Measurements from ENCODE around the gene THBS2.
"Not testable (repeated sequence)": the region's sequence is repeated elsewhere in the genome, so short reads cannot be mapped to it uniquely, and the experiment has no call there.

The THBS2 gene

GRCh38 chr6:169253337-169254238 lies at the start of gene THBS2:
THBS2 (minus strand) TSS chr6:169253846; CDS start chr6:169250784, 3,062 bp downstream.
- DNase-seq (ENCODE audit: low spot score in 2 of 2) = peak; percentile 48 to 58
- Histone ChIP-seq H3K36me3 (replicated peaks) (no peaks in the 10 kb centered on the region), H3K4me1 (peaks cover 24% of the 10 kb centered on the region), H3K27me3 (ENCODE audit: low read depth) (no peaks in the 10 kb centered on the region), H3K4me3 (peak within 1 kb of the TSS; percentile 25), H3K9me3 (no peaks in the 10 kb centered on the region)
- in situ Hi-C loops (cut with MboI; ENCODE audit: low sequenced_read_pairs) = no loop called here

- H3K9me3 ChIP-seq = no peaks in the 10 kb centered on the region
- no peaks in the 10 kb centered on the region for H3K4me1 ChIP-seq
- in situ Hi-C loops (cut with MboI; ENCODE audit: low sequenced_read_pairs) = no loop called here
- H3K4me3 ChIP-seq = no peak overlapping the region
- no peak for DNase-seq (ENCODE audit: low spot score in 2 of 2)
- H3K36me3 ChIP-seq (replicated peaks) = no peaks in the 10 kb centered on the region
- no peaks in the 10 kb centered on the region for H3K27me3 ChIP-seq (ENCODE audit: low read depth)
Measured at GRCh38 chr6:169302716-169303115, 49.1 kb upstream of the THBS2 start.

- Histone ChIP-seq H3K36me3 (replicated peaks) (no peaks in the 10 kb centered on the region), H3K27me3 (ENCODE audit: low read depth) (no peaks in the 10 kb centered on the region), H3K4me3 (no peak overlapping the region), H3K4me1 (no peaks in the 10 kb centered on the region), H3K9me3 (no peaks in the 10 kb centered on the region)
- in situ Hi-C loops (cut with MboI; ENCODE audit: low sequenced_read_pairs) = no loop called here
- DNase-seq (ENCODE audit: low spot score in 2 of 2) = no peak
Measured at GRCh38 chr6:169302255-169302654, 48.6 kb upstream of the THBS2 start.

GRCh38 chr6:169300916-169301315 lies 47.3 kb upstream of the THBS2 start:
- DNase-seq (ENCODE audit: low spot score in 2 of 2) = no peak
- Histone ChIP-seq H3K36me3 (replicated peaks) (no peaks in the 10 kb centered on the region), H3K27me3 (ENCODE audit: low read depth) (no peaks in the 10 kb centered on the region), H3K4me3 (no peak overlapping the region), H3K4me1 (no peaks in the 10 kb centered on the region), H3K9me3 (no peaks in the 10 kb centered on the region)
- in situ Hi-C loops (cut with MboI; ENCODE audit: low sequenced_read_pairs) = no loop called here

GRCh38 chr6:169298626-169299025 lies 45.0 kb upstream of the THBS2 start:
- in situ Hi-C loops (cut with MboI; ENCODE audit: low sequenced_read_pairs) = not testable (repeated sequence)

GRCh38 chr6:169296622-169297021 lies 43.0 kb upstream of the THBS2 start:
- Histone ChIP-seq H3K4me3 (no peak overlapping the region), H3K9me3 (no peaks in the 10 kb centered on the region), H3K27me3 (ENCODE audit: low read depth) (no peaks in the 10 kb centered on the region), H3K36me3 (replicated peaks) (no peaks in the 10 kb centered on the region), H3K4me1 (no peaks in the 10 kb centered on the region)
- DNase-seq (ENCODE audit: low spot score in 2 of 2) = no peak
- in situ Hi-C loops (cut with MboI; ENCODE audit: low sequenced_read_pairs) = no loop called here

More at GRCh38 chr6:169298626-169299025, 45.0 kb upstream of the THBS2 start:
- not testable (repeated sequence) for DNase-seq (ENCODE audit: low spot score in 2 of 2); H3K36me3 ChIP-seq (replicated peaks); H3K4me3 ChIP-seq; H3K9me3 ChIP-seq; H3K4me1 ChIP-seq; H3K27me3 ChIP-seq (ENCODE audit: low read depth)

- in situ Hi-C loops (cut with MboI; ENCODE audit: low sequenced_read_pairs) = no loop called here
- Histone ChIP-seq H3K4me3 (no peak overlapping the region), H3K36me3 (replicated peaks) (no peaks in the 10 kb centered on the region), H3K4me1 (no peaks in the 10 kb centered on the region), H3K27me3 (ENCODE audit: low read depth) (no peaks in the 10 kb centered on the region), H3K9me3 (no peaks in the 10 kb centered on the region)
- DNase-seq (ENCODE audit: low spot score in 2 of 2) = no peak
Measured at GRCh38 chr6:169296170-169296569, 42.5 kb upstream of the THBS2 start.

- H3K9me3 ChIP-seq = no peaks in the 10 kb centered on the region
- H3K36me3 ChIP-seq (replicated peaks) = no peaks in the 10 kb centered on the region
- no peak for DNase-seq (ENCODE audit: low spot score in 2 of 2)
- H3K27me3 ChIP-seq (ENCODE audit: low read depth) = no peaks in the 10 kb centered on the region
- in situ Hi-C loops (cut with MboI; ENCODE audit: low sequenced_read_pairs) = no loop called here
- no peaks in the 10 kb centered on the region for H3K4me1 ChIP-seq
- no peak overlapping the region for H3K4me3 ChIP-seq
Measured at GRCh38 chr6:169293196-169293595, 39.5 kb upstream of the THBS2 start.

GRCh38 chr6:169292338-169293124 lies 38.9 kb upstream of the THBS2 start:
- H3K4me3 ChIP-seq = no peak overlapping the region
- no peaks in the 10 kb centered on the region for H3K4me1 ChIP-seq
- DNase-seq (ENCODE audit: low spot score in 2 of 2) = no peak
- in situ Hi-C loops (cut with MboI; ENCODE audit: low sequenced_read_pairs) = no loop called here
- H3K27me3 ChIP-seq (ENCODE audit: low read depth) = no peaks in the 10 kb centered on the region
- H3K36me3 ChIP-seq (replicated peaks) = no peaks in the 10 kb centered on the region
- no peaks in the 10 kb centered on the region for H3K9me3 ChIP-seq

- Histone ChIP-seq H3K4me1 (no peaks in the 10 kb centered on the region), H3K4me3 (no peak overlapping the region), H3K27me3 (ENCODE audit: low read depth) (no peaks in the 10 kb centered on the region), H3K36me3 (replicated peaks) (no peaks in the 10 kb centered on the region), H3K9me3 (no peaks in the 10 kb centered on the region)
- in situ Hi-C loops (cut with MboI; ENCODE audit: low sequenced_read_pairs) = no loop called here
- DNase-seq (ENCODE audit: low spot score in 2 of 2) = no peak
Measured at GRCh38 chr6:169291646-169292337, 38.1 kb upstream of the THBS2 start.

- Histone ChIP-seq H3K9me3 (no peaks in the 10 kb centered on the region), H3K4me1 (no peaks in the 10 kb centered on the region), H3K27me3 (ENCODE audit: low read depth) (no peaks in the 10 kb centered on the region), H3K36me3 (replicated peaks) (no peaks in the 10 kb centered on the region), H3K4me3 (no peak overlapping the region)
- DNase-seq (ENCODE audit: low spot score in 2 of 2) = no peak
- in situ Hi-C loops (cut with MboI; ENCODE audit: low sequenced_read_pairs) = no loop called here
Measured at GRCh38 chr6:169291148-169291547, 37.5 kb upstream of the THBS2 start.

- DNase-seq (ENCODE audit: low spot score in 2 of 2) = no peak
- in situ Hi-C loops (cut with MboI; ENCODE audit: low sequenced_read_pairs) = no loop called here
- Histone ChIP-seq H3K9me3 (no peaks in the 10 kb centered on the region), H3K4me1 (no peaks in the 10 kb centered on the region), H3K36me3 (replicated peaks) (no peaks in the 10 kb centered on the region), H3K27me3 (ENCODE audit: low read depth) (no peaks in the 10 kb centered on the region), H3K4me3 (no peak overlapping the region)
Measured at GRCh38 chr6:169289619-169290339, 36.1 kb upstream of the THBS2 start.

GRCh38 chr6:169289257-169289618 lies 35.6 kb upstream of the THBS2 start:
- no peaks in the 10 kb centered on the region for H3K27me3 ChIP-seq (ENCODE audit: low read depth)
- H3K4me1 ChIP-seq = no peaks in the 10 kb centered on the region
- H3K36me3 ChIP-seq (replicated peaks) = no peaks in the 10 kb centered on the region
- H3K4me3 ChIP-seq = no peak overlapping the region
- no peak for DNase-seq (ENCODE audit: low spot score in 2 of 2)
- in situ Hi-C loops (cut with MboI; ENCODE audit: low sequenced_read_pairs) = no loop called here
- no peaks in the 10 kb centered on the region for H3K9me3 ChIP-seq
